K562 (cell line): Measurements from ENCODE around the gene PEX10. TPM values are rescaled to one million over a fixed set of nuclear protein-coding genes. Genes with fewer than 3 reads are reported as not detected.
A peak's percentile ranks its signal among the peaks of the same experiment; 100 is the strongest.

Source experiments
- CBFB ChIP-seq: sonication (generic); formaldehyde crosslinking; IDR thresholded peaks from 2 replicates; pipeline ENCODE4 v1.4.0; 2020; ENCODE audit warnings: mild to moderate bottlenecking, missing genetic modification reagents
- E2F1 ChIP-seq: sonication (generic); formaldehyde crosslinking; IDR thresholded peaks from 2 replicates; pipeline ENCODE4 v1.8.1; 2023; ENCODE audit warnings: mild to moderate bottlenecking, missing genetic modification reagents, moderate library complexity
- EGR1 ChIP-seq: fragments of 450-650 bp; conservative IDR thresholded peaks from 2 replicates; pipeline ENCODE4 v1.6.1; 2017; ENCODE audit warnings: mild to moderate bottlenecking
- MNT ChIP-seq, 2 experiments: fragments of 450-650 bp; conservative IDR thresholded peaks; 2 replicates each; pipeline ENCODE4 v1.6.1; 2017; ENCODE audit warnings: mild to moderate bottlenecking in 2 of 2, moderate library complexity in 2 of 2
- RB1 ChIP-seq: fragments of 450-650 bp; IDR thresholded peaks from 2 replicates; pipeline ENCODE4 v1.6.1; 2017; ENCODE audit warnings: low read depth, mild to moderate bottlenecking
- SIX5 ChIP-seq, 2 experiments: IDR thresholded peaks; 2 replicates each; pipeline ENCODE4 v1.6.1; 2011; ENCODE audit warnings: low read length in 2 of 2, borderline replicate concordance in 1 of 2, low read depth in 1 of 2, mild to moderate bottlenecking in 1 of 2, moderate library complexity in 1 of 2; ENCODE audit not compliant: insufficient read depth in 1 of 2
- SNIP1 ChIP-seq: fragments of 450-650 bp; IDR thresholded peaks from 2 replicates; pipeline ENCODE4 v1.7.1; 2017; ENCODE audit warnings: low read depth, mild to moderate bottlenecking
- THRA ChIP-seq: fragments of 450-650 bp; IDR thresholded peaks from 2 replicates; pipeline ENCODE4 v1.6.1; 2017; ENCODE audit warnings: mild to moderate bottlenecking, moderate library complexity
- ZFP36 ChIP-seq: fragments of 150-350 bp; IDR thresholded peaks from 2 replicates; pipeline ENCODE4 v1.6.1; 2018; ENCODE audit warnings: low read length, low read depth; ENCODE audit not compliant: partially characterized antibody
- ZNF57 ChIP-seq: fragments of 450-650 bp; formaldehyde crosslinking; IDR thresholded peaks from 2 replicates; pipeline ENCODE4 v1.4.0; 2020; ENCODE audit warnings: mild to moderate bottlenecking, moderate library complexity
- polyA plus RNA-seq, 8 experiments: library from polyadenylated mRNA; depleted of rRNA in 4 of 8; stranded (reverse) in 5 of 8; unstranded in 3 of 8; fragments of >200 nt; fragmentation: Nextera tagmentation in 2 of 8; fragmentation: Illumina TruSeq in 1 of 8; extraction: Ambion mirVana in 2 of 8; extraction: Trizol in 1 of 8; gene quantifications; 2 replicates each; pipeline versions ENCODE4 v1.2.1 to v1.2.3, GENCODE V29; 2011 to 2014; ENCODE audit warnings: inconsistent platforms in 1 of 8, missing spikeins in 1 of 8
- total RNA-seq, 7 experiments: library from RNA; depleted of rRNA in 6 of 7; stranded (reverse); fragments of >200 nt in 6 of 7; fragmentation: Illumina TruSeq in 2 of 7; extraction: Trizol in 2 of 7; gene quantifications; 2 replicates each; pipeline versions ENCODE4 v1.2.1 to v1.2.3, GENCODE V29; 2011 to 2021; ENCODE audit warnings: low replicate concordance in 1 of 7
- TF ChIP-seq, protein P1 (sequence below), 2 experiments: fragments of 450-650 bp in 1 of 2; sonication (generic) in 1 of 2; formaldehyde crosslinking in 1 of 2; IDR thresholded peaks; 2 replicates each; pipeline versions ENCODE4 v1.7.1 to v1.9.0; 2016 to 2022; ENCODE audit warnings: inconsistent platforms in 1 of 2, mild to moderate bottlenecking in 1 of 2, missing genetic modification reagents in 1 of 2

PEX10 gene
- total and polyA plus RNA-seq, 9 of the 15 experiments (the other 6 are each of a cell fraction or from before 2014, with no cell fraction given): 0.03 to 26.2 (median 8.7) TPM

DNA sequence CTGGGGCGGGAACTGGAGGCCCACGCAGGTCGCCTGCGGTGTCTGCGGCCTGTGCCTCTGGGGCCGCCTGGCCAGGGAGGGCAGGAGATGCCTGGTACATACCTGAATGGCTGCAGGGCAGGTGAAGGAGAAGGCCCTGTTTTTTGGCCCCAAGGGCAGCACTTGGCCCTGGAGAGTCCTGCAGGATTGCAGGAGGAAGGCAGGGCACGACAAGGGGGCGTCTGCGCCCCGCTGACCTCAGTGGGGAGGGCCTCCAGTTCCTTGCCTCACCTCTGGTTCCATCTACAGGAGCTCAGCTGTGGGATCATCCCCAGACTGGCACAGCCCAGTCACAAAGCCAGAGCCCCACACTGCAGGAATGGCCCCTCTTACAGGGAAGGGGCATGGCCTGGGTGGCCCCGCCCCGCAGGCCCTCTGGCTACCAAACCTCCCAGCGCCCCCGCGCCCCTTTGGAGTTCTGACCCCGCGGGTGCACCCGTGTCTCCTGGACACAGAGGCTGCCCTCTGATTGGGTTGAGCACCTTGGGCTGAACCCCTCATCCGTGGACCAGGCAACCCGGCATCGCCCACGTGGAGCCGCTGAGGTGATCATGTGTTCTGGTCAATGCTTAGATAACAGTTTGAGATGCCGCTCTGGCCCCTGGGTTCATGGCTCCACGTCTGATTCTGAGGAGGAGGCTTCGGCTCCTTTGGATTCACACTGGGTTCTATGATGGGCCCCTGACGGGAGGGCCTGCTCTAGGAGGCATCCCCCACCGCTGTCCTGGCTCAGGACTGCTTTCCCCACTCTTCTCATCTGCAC, 1.3 kb upstream of the PEX10 start (continued):
- TF ChIP-seq E2F1 (CRISPR knock-in tag): no peak
- TF ChIP-seq SNIP1: no peak
- no peak for TF ChIP-seq THRA
- TF ChIP-seq SIX5 (IDR thresholded peaks at IDR 0.05; ENCODE audit: borderline replicate concordance in 1 of 2, insufficient read depth in 1 of 2, low read depth in 1 of 2, low read length in 2 of 2): no peak
- no peak for TF ChIP-seq ZNF57 (CRISPR knock-in tag)
- no peak for TF ChIP-seq RB1
- peak; percentile 65 for TF ChIP-seq EGR1
- no peak for TF ChIP-seq CBFB (CRISPR knock-in tag)
- TF ChIP-seq MNT (conservative IDR thresholded peaks at IDR 0.05): peak; percentile 81 to 84
- TF ChIP-seq, protein P1, sequence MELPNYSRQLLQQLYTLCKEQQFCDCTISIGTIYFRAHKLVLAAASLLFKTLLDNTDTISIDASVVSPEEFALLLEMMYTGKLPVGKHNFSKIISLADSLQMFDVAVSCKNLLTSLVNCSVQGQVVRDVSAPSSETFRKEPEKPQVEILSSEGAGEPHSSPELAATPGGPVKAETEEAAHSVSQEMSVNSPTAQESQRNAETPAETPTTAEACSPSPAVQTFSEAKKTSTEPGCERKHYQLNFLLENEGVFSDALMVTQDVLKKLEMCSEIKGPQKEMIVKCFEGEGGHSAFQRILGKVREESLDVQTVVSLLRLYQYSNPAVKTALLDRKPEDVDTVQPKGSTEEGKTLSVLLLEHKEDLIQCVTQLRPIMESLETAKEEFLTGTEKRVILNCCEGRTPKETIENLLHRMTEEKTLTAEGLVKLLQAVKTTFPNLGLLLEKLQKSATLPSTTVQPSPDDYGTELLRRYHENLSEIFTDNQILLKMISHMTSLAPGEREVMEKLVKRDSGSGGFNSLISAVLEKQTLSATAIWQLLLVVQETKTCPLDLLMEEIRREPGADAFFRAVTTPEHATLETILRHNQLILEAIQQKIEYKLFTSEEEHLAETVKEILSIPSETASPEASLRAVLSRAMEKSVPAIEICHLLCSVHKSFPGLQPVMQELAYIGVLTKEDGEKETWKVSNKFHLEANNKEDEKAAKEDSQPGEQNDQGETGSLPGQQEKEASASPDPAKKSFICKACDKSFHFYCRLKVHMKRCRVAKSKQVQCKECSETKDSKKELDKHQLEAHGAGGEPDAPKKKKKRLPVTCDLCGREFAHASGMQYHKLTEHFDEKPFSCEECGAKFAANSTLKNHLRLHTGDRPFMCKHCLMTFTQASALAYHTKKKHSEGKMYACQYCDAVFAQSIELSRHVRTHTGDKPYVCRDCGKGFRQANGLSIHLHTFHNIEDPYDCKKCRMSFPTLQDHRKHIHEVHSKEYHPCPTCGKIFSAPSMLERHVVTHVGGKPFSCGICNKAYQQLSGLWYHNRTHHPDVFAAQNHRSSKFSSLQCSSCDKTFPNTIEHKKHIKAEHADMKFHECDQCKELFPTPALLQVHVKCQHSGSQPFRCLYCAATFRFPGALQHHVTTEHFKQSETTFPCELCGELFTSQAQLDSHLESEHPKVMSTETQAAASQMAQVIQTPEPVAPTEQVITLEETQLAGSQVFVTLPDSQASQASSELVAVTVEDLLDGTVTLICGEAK (IDR thresholded peaks at IDR 0.05): no peak
- TF ChIP-seq, protein P1 (CRISPR knock-in tag; IDR thresholded peaks at IDR 0.05): no peak
- TF ChIP-seq ZFP36: no peak
